ENCODE measurements around the gene HS6ST3.

Gene HS6ST3

GRCh38 chr13:96837809-96838208, 747.9 kb downstream of the HS6ST3 start:
- no peak for DNase-seq (ENCODE audit: low read depth)

DNA sequence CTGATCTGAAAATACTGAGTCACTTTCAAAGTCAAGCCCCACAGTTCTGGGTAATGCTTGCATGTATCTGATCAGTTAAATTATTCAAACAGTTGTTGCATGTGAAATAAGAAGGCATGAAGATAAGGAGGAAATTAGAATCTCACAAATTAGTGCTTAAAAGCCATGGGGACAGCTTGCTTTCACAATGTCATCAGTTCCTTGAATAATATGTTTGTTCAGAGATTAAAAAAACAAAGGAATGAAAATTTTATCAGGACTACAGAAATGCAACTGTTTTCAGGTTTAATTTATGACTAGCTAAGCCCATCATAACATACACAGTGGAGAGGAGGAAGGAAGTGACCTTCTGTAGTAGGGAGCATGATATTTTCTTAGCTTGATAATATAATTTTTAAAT, 754.3 kb downstream of the HS6ST3 start:
- DNase-seq (ENCODE audit: low read depth): no peak

DNA sequence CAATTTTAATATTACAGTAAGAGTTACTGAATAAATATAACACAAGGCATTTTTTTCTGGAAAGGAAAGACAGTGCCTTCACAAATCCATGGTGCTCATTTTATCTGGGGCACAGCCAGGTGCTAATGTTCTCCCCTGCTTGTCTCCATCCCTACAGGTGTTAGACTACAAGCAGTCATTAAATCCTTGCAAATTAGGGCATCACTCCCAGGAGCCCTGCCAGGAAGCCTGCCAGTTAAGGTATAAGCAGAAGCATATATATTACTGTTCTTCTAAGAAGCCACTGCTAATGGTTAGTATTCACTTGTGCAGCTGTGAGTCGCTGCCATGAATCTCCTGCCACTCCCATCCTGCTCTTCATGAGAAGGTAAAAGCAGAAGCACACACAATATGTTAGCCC, 754.7 kb downstream of the HS6ST3 start:
- DNase-seq (ENCODE audit: low read depth): no peak

DNA sequence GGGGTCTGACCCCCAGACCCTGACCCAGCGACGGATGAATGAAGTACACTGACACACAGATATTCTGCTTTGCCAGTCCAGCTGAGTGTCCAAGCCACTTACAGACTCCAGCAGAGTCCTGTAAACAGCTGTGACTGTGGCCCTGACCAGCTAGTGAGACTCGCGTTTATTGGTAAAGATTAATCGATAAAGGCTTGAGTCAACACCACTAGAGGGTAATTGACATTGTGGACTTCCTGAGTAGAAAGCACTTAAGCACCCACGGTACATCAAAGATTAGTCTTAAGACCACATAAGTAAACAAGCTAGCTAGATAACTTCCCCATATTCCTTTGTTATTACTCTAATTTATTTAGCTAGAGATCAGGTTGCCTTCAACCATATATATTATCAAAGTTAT, 758.4 kb downstream of the HS6ST3 start:
- DNase-seq (ENCODE audit: low read depth): no peak

DNA sequence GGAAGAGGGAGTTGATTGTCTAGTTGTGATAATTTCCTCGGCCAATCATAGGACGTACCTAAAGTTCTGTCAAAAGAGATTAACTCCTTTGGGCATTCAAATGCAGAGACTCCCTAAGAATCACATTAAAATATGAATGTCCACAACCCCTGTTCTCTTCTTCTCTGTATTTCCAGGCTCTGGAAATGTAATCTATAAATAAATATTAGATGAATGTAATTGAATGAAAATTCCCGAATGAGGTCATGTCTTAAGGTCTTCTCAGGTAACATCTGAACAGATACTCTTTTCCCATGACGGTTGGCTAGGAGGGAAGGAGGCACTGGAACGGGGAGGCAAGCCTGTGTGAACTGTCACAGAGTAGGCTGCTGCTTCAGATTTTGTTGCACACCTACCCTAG, 759.2 kb downstream of the HS6ST3 start:
- DNase-seq (ENCODE audit: low read depth): no peak

DNA sequence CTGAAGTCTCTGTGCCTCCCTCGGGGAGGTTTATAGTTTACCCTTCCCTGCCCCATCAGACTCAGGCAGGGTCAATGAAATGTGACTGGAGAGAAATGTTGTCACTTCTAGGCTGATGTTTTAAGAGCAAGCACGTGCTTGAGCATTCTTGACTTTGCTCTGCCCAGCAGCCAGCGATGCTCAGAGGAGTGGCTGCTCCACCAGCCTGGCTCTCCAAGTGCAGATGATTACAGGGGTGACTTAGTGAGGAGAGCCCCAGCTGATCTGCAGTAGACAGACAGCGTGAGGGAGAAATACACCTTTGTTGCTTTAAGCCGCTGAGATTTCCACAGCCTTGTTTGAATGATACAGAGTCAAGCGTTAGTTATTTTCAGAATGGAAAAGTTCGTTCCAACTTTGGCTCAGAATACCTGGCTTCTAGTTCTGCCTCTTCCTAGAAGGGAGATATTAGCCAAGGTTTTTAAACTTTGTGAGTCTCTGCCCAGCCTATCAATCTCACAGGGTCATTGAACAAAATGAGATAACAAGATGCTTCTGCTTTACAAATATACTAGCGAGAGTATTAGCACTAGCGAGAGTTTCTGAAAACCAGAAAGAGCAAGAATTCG, 760.7 kb downstream of the HS6ST3 start:
- DNase-seq (ENCODE audit: low read depth): no peak

- no peak for DNase-seq (ENCODE audit: low read depth)
These were observed 762.0 kb downstream of the HS6ST3 start for GRCh38 chr13:96851856-96852445.

DNA sequence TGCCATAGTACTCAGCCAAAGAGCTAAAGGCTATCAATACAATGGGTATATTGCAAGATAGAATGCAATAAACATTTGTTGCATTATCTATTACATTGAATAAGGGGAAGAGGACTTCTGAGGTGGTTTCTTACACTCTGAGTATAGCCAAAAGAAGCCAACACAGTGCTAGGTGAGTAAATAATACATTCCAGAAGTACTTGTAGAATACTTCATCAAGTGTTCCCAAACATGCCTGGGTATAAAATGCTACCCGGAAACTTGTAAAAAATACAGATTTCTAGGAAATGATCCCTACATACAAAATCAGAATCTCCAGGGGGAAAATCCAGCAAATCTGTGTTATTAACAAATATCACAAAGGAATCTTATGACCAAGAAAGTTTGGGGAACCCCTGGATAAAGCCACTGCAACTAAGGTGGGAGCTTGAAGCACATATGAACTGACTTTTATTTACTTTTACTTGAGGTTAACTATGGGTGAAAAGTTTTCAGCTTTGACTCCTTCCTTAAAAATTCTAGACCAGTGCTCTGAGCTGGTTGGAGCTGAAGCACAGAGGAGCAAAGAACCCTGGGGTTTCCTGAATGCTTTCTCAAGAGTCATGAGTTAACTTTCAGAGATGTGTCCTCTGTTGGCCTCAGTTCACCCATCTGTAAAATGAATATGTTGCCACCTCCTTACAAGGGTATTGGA, 768.4 kb downstream of the HS6ST3 start:
- DNase-seq (ENCODE audit: low read depth): no peak

- DNase-seq (ENCODE audit: low read depth): no peak
These were observed 771.0 kb downstream of the HS6ST3 start for GRCh38 chr13:96860882-96861281.

DNA sequence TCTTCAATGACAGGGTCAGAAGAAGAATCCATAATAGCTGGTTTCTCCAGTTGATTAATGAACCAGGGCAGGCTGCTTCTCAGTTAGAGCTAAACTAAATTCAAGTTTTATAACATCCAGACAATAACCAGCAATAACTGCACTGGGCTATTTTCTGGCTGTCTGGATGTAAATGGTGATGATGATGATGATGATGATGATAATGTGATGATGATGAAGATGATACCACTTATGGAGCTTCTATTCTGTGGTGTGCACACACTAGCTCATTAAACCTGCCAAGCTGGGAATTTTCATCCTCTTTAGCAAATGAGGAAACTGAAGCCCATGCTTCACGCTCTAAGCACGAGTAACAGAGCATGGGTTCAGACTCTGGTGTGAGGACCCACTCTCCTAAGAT, 772.2 kb downstream of the HS6ST3 start:
- DNase-seq (ENCODE audit: low read depth): no peak

GRCh38 chr13:96862999-96863398, 773.1 kb downstream of the HS6ST3 start:
- no peak for DNase-seq (ENCODE audit: low read depth)

GRCh38 chr13:96871469-96871868, 781.6 kb downstream of the HS6ST3 start:
- DNase-seq (ENCODE audit: low read depth): no peak

DNA sequence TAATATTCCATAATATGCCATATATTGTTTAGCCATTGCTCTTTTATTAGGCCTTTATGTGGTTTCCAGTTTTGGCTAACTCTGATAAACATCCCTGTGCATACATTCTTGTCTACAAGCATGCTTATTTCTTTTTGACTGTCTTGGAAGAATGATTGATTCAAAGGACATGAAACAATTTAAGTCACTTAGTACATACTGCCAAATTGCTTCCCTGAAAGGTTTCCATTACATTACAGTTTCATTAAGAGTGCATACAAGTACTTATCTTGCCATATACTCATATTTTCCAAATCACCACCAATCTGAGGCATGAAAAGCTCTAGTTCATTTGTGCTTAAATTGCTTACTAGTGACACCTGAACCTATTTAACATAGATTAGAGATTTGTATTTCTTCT, 790.5 kb downstream of the HS6ST3 start:
- no peak for DNase-seq (ENCODE audit: low read depth)

Data from EH (cell line).